Trophoblast cell (in vitro differentiated cells and primary cell): ENCODE measurements around the gene ITIH5.

Experiments used
- DNase-seq, 2 donors: peaks; one replicate each; pipeline ENCODE4 v3.0.0-alpha.2; 2016
- H2AFZ ChIP-seq: 2 replicates; pipeline ENCODE4 v1.6.1; 2013; ENCODE audit warnings: low read length, moderate library complexity, mild to moderate bottlenecking; ENCODE audit not compliant: insufficient read depth, poor library complexity
- H2AK5ac ChIP-seq: 2 replicates; pipeline ENCODE4 v1.6.1; 2013; ENCODE audit warnings: mild to moderate bottlenecking, low read length
- H2BK120ac ChIP-seq: 2 replicates; pipeline ENCODE4 v1.6.1; 2013; ENCODE audit warnings: low read length, mild to moderate bottlenecking, moderate library complexity; ENCODE audit not compliant: insufficient read depth, poor library complexity
- H2BK12ac ChIP-seq: 2 replicates; pipeline ENCODE4 v1.6.1; 2013; ENCODE audit warnings: mild to moderate bottlenecking, low read length, moderate library complexity
- H2BK5ac ChIP-seq: 2 replicates; pipeline ENCODE4 v1.6.1; 2013; ENCODE audit warnings: low read length, low read depth, moderate library complexity, mild to moderate bottlenecking; ENCODE audit not compliant: poor library complexity
- H3K14ac ChIP-seq: 2 replicates; pipeline ENCODE4 v1.6.1; 2013; ENCODE audit warnings: mild to moderate bottlenecking, low read length
- H3K18ac ChIP-seq: 2 replicates; pipeline ENCODE4 v1.6.1; 2013; ENCODE audit warnings: mild to moderate bottlenecking, low read length
- H3K23ac ChIP-seq: 2 replicates; pipeline ENCODE4 v1.6.1; 2013; ENCODE audit warnings: low read length
- H3K27ac ChIP-seq: 2 replicates; pipeline ENCODE4 v1.5.1; 2013; ENCODE audit warnings: low read depth, mild to moderate bottlenecking, inconsistent platforms, low read length, moderate library complexity
- H3K27me3 ChIP-seq: 2 replicates; pipeline ENCODE4 v1.6.1; 2013; ENCODE audit warnings: inconsistent platforms, mild to moderate bottlenecking, low read length, moderate library complexity; ENCODE audit not compliant: insufficient read depth
- H3K36me3 ChIP-seq, 2 experiments: 1 replicate in 1 of 2; 2 replicates in 1 of 2; pipeline ENCODE4 v1.6.1; 2013; ENCODE audit warnings: low read length in 2 of 2, mild to moderate bottlenecking in 2 of 2, moderate library complexity in 1 of 2; ENCODE audit not compliant: insufficient read depth in 2 of 2, control insufficient read depth in 1 of 2
- H3K4ac ChIP-seq: 2 replicates; pipeline ENCODE4 v1.6.1; 2013; ENCODE audit warnings: low read depth, mild to moderate bottlenecking, low read length, moderate library complexity
- H3K4me1 ChIP-seq, 2 experiments: 1 replicate in 1 of 2; 2 replicates in 1 of 2; pipeline ENCODE4 v1.6.1; 2013; ENCODE audit warnings: low read length in 2 of 2, mild to moderate bottlenecking in 2 of 2, moderate library complexity in 1 of 2; ENCODE audit not compliant: insufficient read depth in 2 of 2, control insufficient read depth in 1 of 2
- H3K4me2 ChIP-seq: 2 replicates; pipeline ENCODE4 v1.6.1; 2013; ENCODE audit warnings: inconsistent platforms, mild to moderate bottlenecking, low read length, moderate library complexity
- H3K4me3 ChIP-seq: 2 replicates; pipeline ENCODE4 v1.5.1; 2013; ENCODE audit warnings: mild to moderate bottlenecking, low read depth, low read length, inconsistent platforms
- H3K79me1 ChIP-seq: one replicate; pipeline ENCODE4 v1.6.1; 2013; ENCODE audit warnings: low read length
- H3K79me2 ChIP-seq: 2 replicates; pipeline ENCODE4 v1.6.1; 2013; ENCODE audit warnings: low read length, mild to moderate bottlenecking; ENCODE audit not compliant: control insufficient read depth, insufficient read depth, poor library complexity
- H3K9ac ChIP-seq: 2 replicates; pipeline ENCODE4 v1.6.1; 2013; ENCODE audit warnings: mild to moderate bottlenecking, low read length
- H3K9me3 ChIP-seq: 2 replicates; pipeline ENCODE4 v1.6.1; 2013; ENCODE audit warnings: low read depth, mild to moderate bottlenecking, control low read depth, inconsistent platforms, low read length; ENCODE audit not compliant: insufficient read depth
- H4K12ac ChIP-seq: 2 replicates; pipeline ENCODE4 v1.6.1; 2013; ENCODE audit warnings: low read depth, mild to moderate bottlenecking, low read length, moderate library complexity
- H4K8ac ChIP-seq: 2 replicates; pipeline ENCODE4 v1.6.1; 2013; ENCODE audit warnings: low read depth, mild to moderate bottlenecking, low read length, moderate library complexity
- H4K91ac ChIP-seq: one replicate; pipeline ENCODE4 v1.6.1; 2013; ENCODE audit warnings: low read depth, mild to moderate bottlenecking, low read length, moderate library complexity
- WGBS: extraction: QIAGEN DNeasy Blood & Tissue Kit; methylation state at CpG from one replicate; pipeline ENCODE4 v1.1.7; 2013; ENCODE audit warnings: missing lambda C conversion rate; ENCODE audit not compliant: insufficient read length, insufficient coverage; ENCODE audit errors: extremely low coverage; 5-methylcytosine and 5-hydroxymethylcytosine counted together

The ITIH5 gene

DNA sequence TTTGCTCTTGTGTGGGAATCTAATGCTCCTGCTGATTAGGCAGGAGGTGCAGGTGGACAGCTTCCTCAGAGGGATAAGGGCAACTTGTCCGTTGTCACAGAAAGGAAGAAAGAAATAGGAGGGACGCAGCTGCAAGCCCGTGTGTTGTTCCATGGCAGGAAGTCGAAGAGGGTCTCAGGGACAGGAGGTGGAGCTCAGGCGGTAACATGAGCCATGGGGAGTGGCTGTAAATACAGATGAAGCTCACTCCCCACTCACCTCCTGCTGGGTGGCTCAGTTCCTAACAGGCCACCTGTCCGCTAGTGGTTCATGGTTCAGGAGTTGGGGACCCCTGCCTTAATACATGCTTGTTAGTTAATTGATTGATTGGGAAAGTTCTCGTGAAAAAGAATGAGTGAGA lies 154.3 kb downstream of the ITIH5 start:
- Histone ChIP-seq H3K14ac (no peak overlapping the region), H3K9me3 (peaks cover 5% of the 10 kb centered on the region), H3K9ac (no peak overlapping the region), H3K4me2 (no peak overlapping the region), H2BK12ac (no peak overlapping the region), H4K12ac (peak overlapping the region; percentile 26), H3K4me1 (no peaks in the 10 kb centered on the region), H3K27me3 (no peaks in the 10 kb centered on the region), H2AFZ (no peak overlapping the region), H3K36me3 (no peaks in the 10 kb centered on the region), H4K8ac (no peak overlapping the region), H2BK120ac (no peak overlapping the region), H4K91ac (no peak overlapping the region), H3K4ac (no peak overlapping the region), H2AK5ac (no peak overlapping the region), H2BK5ac (no peak overlapping the region), H3K4me3 (peak overlapping the region; percentile 16), H3K27ac (no peak overlapping the region), H3K23ac (no peak overlapping the region), H3K79me2 (no peaks in the 10 kb centered on the region), H3K18ac (no peak overlapping the region), H3K79me1 (no peaks in the 10 kb centered on the region)
- no peak for DNase-seq
- WGBS = no CpG with 5 or more reads among the region's 7 CpGs

DNA sequence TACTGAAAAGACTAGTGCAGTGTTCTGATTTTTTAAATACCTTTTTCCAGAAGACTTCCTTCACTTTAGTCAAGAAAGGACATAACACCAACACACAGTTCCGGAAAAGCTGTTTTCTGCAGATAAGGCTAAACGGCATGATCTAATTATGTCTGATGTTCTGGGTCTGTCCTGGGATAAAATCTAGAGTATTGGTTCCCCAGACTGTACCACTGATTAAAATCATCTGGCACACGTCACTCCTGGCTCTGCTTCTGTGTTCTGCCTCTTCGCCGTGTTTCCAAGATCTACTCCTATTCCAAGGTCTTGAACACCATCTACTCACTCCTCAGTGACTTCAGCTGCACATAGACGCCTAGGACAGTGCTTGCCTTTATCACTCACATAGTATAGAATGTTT lies 155.2 kb downstream of the ITIH5 start:
- no peak overlapping the region for H4K8ac ChIP-seq
- no peak for DNase-seq
- H4K12ac ChIP-seq = no peak overlapping the region
- H2BK120ac ChIP-seq = no peak overlapping the region
- H3K27ac ChIP-seq = no peak overlapping the region
- no peak overlapping the region for H2AFZ ChIP-seq
- no peak overlapping the region for H3K14ac ChIP-seq
- H3K4me1 ChIP-seq = no peaks in the 10 kb centered on the region
- no peak overlapping the region for H3K4me3 ChIP-seq
- H3K36me3 ChIP-seq = no peaks in the 10 kb centered on the region
- H3K4ac ChIP-seq = no peak overlapping the region
- peaks cover 5% of the 10 kb centered on the region for H3K9me3 ChIP-seq
- H3K79me1 ChIP-seq = no peaks in the 10 kb centered on the region
- no peak overlapping the region for H3K4me2 ChIP-seq
- H3K9ac ChIP-seq = no peak overlapping the region
- H3K27me3 ChIP-seq = no peaks in the 10 kb centered on the region
- H2AK5ac ChIP-seq = no peak overlapping the region
- H4K91ac ChIP-seq = no peak overlapping the region
- no peak overlapping the region for H2BK12ac ChIP-seq
- no CpG with 5 or more reads among the region's 6 CpGs for WGBS
- H2BK5ac ChIP-seq = no peak overlapping the region
- H3K79me2 ChIP-seq = no peaks in the 10 kb centered on the region
- no peak overlapping the region for H3K18ac ChIP-seq
- H3K23ac ChIP-seq = no peak overlapping the region
